Prostate gland (tissue), 2 donors: ENCODE measurements around the gene FADS2.

Experiments
- POLR2AphosphoS5 ChIP-seq: sonication (generic); formaldehyde crosslinking; IDR thresholded peaks from one replicate; pipeline ENCODE4 v1.6.1; 2017; ENCODE audit warnings: antibody characterized with exemption
- TF ChIP-seq, protein P1 (sequence below), 4 experiments: fragments of 200-600 bp in 2 of 4; fragments of 450-650 bp in 2 of 4; sonication (generic) in 2 of 4; IDR thresholded peaks; 1 replicate in 3 of 4; 2 replicates in 1 of 4; pipeline ENCODE4 v1.5.1; 2016 to 2019; ENCODE audit warnings: antibody characterized with exemption in 4 of 4, mild to moderate bottlenecking in 2 of 4, moderate library complexity in 2 of 4

DNA sequence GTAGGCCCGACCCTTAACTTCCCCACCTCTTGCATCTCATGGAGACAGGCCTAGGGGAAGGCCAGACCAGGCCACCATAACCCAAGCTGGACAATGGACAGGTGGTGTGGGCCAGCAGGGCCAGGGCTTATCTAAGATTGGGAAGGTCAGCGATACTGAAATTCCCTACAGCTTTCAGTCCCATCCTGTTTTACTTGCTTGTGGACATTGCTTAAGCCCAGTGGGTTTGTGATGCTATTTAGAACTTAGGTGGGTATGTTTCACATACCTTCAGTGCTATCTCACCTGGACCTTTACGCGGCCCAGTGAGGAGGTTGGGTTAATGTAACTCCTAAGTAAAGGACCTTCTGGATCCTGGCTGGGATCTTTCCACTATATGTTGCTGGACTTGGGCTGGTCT lies 1.7 kb downstream of the FADS2 start:
- TF ChIP-seq, protein P1, sequence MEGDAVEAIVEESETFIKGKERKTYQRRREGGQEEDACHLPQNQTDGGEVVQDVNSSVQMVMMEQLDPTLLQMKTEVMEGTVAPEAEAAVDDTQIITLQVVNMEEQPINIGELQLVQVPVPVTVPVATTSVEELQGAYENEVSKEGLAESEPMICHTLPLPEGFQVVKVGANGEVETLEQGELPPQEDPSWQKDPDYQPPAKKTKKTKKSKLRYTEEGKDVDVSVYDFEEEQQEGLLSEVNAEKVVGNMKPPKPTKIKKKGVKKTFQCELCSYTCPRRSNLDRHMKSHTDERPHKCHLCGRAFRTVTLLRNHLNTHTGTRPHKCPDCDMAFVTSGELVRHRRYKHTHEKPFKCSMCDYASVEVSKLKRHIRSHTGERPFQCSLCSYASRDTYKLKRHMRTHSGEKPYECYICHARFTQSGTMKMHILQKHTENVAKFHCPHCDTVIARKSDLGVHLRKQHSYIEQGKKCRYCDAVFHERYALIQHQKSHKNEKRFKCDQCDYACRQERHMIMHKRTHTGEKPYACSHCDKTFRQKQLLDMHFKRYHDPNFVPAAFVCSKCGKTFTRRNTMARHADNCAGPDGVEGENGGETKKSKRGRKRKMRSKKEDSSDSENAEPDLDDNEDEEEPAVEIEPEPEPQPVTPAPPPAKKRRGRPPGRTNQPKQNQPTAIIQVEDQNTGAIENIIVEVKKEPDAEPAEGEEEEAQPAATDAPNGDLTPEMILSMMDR (IDR thresholded peaks at IDR 0.05), result no peak
- no peak for TF ChIP-seq POLR2AphosphoS5
